ENCODE measurements around the gene ACKR4. TPM values are rescaled to one million over a fixed set of nuclear protein-coding genes. Genes with fewer than 3 reads are reported as not detected.

ACKR4 gene
- total RNA-seq, 2 experiments from 2014 or later = not detected

DNA sequence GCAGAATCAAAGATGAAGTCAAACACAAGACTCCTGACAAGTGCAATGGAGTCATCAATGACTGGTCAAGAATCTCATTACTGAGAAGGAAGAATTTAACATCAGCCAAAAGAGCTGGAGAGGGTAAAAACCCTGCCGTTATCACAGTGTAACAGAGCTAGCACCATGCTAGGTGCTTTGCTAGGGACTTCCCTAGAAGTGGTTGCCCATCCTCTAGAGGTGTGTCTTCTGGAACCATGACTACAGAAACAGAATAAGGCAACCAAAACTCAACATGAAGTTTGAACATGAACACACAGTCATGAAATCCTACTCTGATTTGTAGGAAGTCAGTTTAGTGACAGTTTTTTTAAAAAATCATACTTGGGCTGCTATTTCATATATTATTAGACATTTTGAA, 53.1 kb downstream of the ACKR4 start:
- ATAC-seq = peak; percentile 75
- H3K9me3 Mint-ChIP-seq = no peaks in the 10 kb centered on the region
- no peaks in the 10 kb centered on the region for H3K27me3 Mint-ChIP-seq
- TF ChIP-seq, protein P1, sequence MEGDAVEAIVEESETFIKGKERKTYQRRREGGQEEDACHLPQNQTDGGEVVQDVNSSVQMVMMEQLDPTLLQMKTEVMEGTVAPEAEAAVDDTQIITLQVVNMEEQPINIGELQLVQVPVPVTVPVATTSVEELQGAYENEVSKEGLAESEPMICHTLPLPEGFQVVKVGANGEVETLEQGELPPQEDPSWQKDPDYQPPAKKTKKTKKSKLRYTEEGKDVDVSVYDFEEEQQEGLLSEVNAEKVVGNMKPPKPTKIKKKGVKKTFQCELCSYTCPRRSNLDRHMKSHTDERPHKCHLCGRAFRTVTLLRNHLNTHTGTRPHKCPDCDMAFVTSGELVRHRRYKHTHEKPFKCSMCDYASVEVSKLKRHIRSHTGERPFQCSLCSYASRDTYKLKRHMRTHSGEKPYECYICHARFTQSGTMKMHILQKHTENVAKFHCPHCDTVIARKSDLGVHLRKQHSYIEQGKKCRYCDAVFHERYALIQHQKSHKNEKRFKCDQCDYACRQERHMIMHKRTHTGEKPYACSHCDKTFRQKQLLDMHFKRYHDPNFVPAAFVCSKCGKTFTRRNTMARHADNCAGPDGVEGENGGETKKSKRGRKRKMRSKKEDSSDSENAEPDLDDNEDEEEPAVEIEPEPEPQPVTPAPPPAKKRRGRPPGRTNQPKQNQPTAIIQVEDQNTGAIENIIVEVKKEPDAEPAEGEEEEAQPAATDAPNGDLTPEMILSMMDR (IDR thresholded peaks at IDR 0.05) = no peak
- H3K27ac Mint-ChIP-seq = no peak overlapping the region
- H3K4me3 Mint-ChIP-seq = no peak overlapping the region
- no peaks in the 10 kb centered on the region for H3K36me3 Mint-ChIP-seq (ENCODE audit: low read depth)
- ChIA-PET CTCF (no interaction called here), POLR2A (no interaction called here)
- no peak for DNase-seq
- peaks cover 6% of the 10 kb centered on the region for H3K4me1 Mint-ChIP-seq (ENCODE audit: low read depth)
- intact Hi-C loops (cut with micrococcal nuclease) = no loop called here

Other genes with a start within 250 kb of the ACKR4 start
- 10 to 100 TPM; 29.9 to 32.0 TPM for gene DNAJC13, start 179.8 kb upstream of the ACKR4 start, total RNA-seq
- 10 to 100 TPM; 20.6 to 22.3 TPM for gene ACAD11, start 62.5 kb downstream of the ACKR4 start, total RNA-seq
- gene UBA5, start 63.1 kb downstream of the ACKR4 start, total RNA-seq = 10 to 100 TPM; 67.7 to 69.4 TPM
- gene NPHP3, start 125.1 kb downstream of the ACKR4 start, total RNA-seq = 10 to 100 TPM; 14.2 to 15.9 TPM

Measured in activated CD8-positive, alpha-beta T cell treated with anti-CD3 and anti-CD28 coated beads for 36 hours (primary cell).